ENCODE measurements around the gene NAPEPLD.
"Not testable (repeated sequence)": the region's sequence is repeated elsewhere in the genome, so short reads cannot be mapped to it uniquely, and the experiment has no call there.

The NAPEPLD gene

DNA sequence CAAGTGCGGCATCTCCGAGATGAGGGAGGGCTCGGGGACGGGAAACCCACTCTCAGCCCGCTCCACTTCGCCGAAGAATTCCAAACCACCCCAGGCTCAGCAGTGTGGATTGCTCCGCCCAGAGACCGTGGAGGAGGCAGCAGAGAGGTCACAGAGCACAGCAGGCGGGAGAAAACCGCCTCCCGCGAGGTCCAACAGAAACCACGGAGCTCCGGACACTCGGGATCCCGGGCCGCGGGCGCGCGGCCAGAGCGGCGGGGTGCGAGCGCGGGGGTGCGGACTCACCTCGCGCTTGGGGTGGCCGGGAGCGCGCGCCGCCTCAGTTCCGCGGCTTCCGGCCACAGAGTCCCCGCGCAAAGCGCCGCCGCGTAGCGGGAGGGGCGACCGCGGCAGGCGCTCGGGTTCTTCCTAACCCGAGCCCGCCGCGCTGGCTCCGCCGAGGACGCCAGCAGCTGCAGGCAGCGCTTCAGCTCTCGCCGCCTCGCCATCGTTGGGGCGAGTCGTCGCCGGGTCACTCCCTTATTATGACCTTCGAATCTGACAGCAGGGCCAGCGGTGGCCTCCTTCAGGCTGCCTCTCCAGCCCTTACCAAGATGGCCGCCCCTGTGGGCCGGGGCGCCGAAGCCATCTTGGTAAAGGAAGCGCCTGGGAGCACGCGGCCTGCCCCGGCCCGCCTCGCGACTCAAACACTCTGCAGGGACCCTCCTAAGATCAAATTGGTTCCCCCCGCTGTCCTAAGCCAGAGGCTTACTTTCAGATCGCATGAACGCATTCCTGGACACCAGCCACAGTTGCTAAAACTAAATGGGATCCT is at the start of gene NAPEPLD:
TSS of gene NAPEPLD (minus strand) at position 106 of the 814 bp plus-strand sequence. CDS start 20,323 bp downstream, outside the sequence.
- peak; percentile 80 for DNase-seq

DNA sequence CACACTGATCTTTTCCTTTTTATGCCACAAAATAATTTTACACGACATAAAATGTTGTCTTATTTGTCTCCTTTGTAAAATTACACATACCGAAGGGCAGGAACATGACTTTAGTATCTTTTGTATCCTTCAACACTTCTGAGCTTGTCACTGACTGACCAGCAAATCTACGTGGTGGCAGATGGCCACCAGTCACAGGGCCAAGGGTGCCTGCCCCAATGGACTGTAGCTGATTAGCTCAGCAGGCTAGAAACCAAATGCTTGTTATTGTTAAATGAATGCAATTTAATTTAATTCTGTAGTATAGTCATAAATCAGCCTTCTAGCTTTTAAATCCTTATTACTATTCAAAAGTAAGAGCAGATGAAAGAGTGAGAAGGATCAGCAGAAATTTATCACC is 49.2 kb upstream of the NAPEPLD start:
- not testable (repeated sequence) for DNase-seq

DNA sequence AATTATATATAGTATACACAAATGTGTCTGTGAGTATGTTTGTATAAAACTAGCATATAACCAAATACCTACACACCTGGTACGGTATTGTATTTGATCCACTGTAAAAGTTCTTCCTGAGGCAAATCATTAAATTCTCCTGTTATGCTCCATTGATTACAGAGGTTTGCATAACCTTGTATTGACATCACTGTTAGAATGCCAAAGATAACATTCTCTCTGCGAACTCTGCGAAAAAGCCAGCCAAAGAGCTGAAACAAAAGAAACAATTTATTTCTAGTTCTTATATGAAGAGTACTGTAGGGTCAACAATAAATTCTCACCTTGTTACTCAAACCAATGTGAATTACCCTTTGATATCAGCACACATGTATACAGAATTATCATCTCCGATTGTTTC is 46.5 kb upstream of the NAPEPLD start:
- not testable (repeated sequence) for DNase-seq

DNA sequence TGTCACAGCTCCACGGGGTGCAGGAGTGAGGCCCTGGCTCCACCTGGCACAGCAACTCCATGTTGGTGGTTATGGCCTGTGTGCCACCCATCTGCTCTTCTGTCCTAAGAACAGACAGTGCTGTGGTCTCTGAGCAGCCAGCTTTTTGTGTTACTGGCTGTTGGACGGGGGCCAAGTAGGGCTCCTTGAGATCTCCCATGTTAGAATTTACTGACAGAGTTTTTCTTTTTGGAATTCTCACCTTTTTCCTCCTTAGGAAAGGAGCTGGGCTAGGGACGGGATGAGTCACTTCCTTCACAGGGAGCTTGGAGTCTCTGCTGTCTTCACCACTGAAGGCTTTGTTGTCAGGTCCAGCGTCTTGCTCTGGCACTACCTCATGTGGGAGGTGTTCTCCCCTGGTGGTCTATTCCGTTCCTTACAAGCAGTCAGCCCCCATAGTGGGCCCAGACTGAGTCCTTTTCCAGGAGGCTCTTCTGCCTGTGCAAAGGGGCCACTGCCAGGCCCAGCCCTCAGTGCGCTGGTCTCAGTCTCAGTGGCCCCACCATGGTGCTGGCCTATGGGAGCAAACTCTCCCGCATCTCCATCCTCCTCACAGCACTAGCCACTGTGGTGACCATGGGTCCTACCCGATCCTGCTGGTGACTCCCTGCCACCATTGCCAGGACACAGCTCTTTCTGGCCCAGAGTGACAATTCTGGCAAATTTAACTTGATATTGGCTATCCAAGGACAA is 23.7 kb upstream of the NAPEPLD start:
- DNase-seq: not testable (repeated sequence)

- DNase-seq: not testable (repeated sequence)
Observed at GRCh38 chr7:103171695-103172414, 23.0 kb upstream of the NAPEPLD start.

DNA sequence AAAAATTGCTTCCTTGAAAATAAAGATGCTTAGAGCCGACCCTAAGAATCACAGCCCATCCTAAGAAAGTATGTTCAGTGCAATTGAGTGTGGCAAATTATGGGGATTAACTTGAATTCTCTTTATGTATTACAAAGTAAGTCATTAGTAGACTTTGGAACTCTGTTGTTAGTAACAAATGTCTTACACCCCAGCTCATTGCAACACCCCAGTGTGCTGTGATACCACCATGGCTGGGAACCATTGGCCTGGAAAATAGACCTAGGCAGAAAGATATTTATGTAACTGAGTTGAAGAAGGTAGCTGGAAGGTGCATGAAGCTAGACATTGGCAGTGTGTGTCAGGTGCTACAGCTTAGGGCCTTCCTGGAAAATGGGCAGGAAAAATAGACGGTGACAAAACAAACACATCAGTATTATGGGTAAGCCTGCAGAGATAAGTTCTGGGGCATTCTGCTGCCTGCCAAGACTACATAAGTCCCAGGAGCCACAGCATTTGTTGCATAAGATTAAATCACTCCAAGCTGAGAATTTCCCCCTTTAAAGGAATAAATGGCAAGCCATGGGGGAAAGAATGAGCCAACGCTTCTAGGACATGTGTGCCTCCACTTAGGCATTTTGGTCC is 18.1 kb upstream of the NAPEPLD start:
- DNase-seq: not testable (repeated sequence)

GRCh38 chr7:103163087-103163825 is 14.4 kb upstream of the NAPEPLD start:
- not testable (repeated sequence) for DNase-seq

GRCh38 chr7:103162641-103163040 is 13.7 kb upstream of the NAPEPLD start:
- not testable (repeated sequence) for DNase-seq

DNA sequence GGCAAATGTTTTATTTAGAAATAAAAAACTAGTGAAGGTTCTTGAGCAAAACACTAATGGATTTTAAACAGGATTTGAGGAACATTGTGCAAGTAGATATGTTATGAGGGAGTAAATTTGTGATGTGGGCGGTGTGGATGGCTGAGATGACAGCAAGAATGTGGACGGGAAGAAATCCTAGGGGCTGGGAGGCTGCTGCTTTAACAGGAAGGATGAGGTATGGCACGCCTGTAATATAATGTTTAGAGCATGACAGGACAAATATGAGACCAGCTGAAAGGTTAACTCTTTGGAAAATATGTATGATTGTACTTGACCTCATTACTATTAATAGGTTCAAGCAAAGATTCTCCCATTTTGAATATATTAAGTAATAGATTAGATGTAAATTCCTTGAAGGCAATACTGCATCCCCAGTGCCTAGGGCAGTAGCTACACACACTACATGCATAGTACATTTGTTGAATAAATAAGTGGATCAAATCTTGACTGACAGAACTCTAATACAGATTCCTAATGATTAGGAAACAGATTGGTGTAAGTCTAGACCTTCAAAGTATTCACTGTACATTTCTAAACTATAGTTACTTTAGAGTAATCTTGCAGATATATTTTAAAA is 13.2 kb upstream of the NAPEPLD start:
- DNase-seq: not testable (repeated sequence)

GRCh38 chr7:103159072-103159471 is 10.2 kb upstream of the NAPEPLD start:
- DNase-seq: not testable (repeated sequence)

- peak; percentile 54 for DNase-seq
Observed at GRCh38 chr7:103155331-103156024, 6.6 kb upstream of the NAPEPLD start.

DNA sequence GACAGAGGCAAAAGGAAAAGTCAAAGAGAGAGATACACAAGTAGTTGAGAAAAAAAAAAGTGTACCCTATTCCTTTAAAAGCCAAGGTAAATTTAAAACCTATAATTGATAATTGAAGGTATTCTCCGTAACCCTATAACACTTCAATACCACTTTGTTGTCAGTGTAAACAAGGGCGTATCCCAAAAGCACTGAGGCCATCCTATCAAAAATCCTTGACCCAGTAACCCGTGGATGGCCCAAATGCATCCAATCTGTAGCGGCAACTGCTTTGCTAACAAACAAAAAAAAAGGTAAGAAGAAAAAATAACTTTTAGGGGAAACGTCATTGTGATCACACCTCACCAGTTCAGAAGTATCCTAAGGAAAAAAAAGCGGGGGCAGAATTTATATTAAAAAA is 5.1 kb upstream of the NAPEPLD start:
- no peak for DNase-seq

DNA sequence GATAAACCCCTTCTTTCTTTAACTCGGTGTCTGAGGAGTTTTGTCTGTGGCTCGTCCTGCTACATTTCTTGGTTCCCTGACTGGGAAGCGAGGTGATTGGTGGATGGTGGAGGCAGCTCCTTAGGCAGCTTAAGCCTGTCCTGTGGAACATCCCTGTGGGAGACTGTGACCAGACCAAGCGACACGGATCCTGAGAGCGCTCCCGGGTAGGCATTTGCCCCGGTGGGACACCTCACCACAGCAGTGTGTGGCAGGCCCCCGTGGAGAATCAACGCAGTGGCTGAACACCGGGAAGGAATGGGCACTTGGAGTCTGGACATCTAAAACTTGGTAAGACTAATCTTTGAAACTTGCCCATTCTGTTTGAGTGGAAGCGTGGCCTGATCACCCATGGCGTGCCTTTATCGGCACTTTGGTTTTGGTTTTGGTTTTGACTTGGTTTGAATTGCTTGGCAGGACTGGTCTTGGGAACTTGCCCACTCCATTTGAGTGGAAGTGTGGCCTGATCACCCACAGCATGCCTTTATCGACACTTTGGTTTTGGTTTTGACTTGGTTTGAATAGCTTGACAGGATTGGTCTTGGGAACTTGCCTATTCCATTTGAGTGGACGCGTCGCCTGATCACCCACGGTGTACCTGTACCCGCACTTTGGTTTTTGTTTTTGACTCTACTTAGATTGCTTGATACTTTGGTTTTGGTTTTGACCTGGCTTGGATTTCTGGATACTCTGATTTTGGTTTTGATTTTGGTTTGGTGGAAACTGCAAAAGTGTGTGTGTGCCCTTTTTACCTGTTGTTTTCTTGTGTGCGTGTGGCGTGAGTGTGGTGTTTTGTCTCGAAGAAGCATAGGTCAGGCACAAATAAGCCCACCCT is 4.1 kb upstream of the NAPEPLD start:
- not testable (repeated sequence) for DNase-seq

GRCh38 chr7:103151993-103152676 is 3.2 kb upstream of the NAPEPLD start:
- not testable (repeated sequence) for DNase-seq

DNA sequence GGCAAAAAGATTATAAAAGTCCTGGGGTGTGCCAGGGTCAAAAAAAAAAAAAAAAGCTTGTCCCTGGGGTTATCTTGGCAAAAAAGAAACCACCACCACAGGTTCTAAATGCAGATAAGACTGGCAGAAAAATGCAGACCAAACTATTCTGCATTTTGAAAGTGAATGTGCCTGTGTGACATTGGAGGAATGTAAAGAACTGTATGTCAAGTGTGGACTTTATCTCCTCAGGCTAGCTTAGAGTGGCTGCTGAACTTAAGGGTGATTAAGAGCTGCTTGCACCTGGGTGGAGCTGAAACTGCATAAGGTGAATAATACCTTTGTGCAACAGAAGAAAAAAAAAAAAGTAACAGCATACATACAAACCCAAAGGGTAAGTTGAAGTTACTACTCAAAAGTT is 1.3 kb upstream of the NAPEPLD start:
- no peak for DNase-seq

DNA sequence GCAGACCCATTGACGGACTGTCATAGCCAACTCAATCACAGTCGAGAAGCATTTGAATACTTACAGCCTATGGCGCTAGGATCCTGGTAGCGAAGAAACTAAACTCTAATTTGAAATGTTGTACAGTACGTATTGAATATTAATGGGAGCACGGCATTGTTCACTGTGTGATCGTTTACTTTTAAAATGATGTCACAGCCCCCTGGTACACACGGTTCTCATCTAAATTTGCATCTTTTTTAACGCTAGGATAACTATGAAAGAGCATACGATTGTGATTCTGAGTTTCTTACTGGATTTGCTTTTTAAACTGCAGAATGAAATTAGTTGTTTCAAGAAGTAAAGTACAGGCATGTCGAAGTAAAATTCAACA is 895 bp upstream of the NAPEPLD start:
- no peak for DNase-seq

DNA sequence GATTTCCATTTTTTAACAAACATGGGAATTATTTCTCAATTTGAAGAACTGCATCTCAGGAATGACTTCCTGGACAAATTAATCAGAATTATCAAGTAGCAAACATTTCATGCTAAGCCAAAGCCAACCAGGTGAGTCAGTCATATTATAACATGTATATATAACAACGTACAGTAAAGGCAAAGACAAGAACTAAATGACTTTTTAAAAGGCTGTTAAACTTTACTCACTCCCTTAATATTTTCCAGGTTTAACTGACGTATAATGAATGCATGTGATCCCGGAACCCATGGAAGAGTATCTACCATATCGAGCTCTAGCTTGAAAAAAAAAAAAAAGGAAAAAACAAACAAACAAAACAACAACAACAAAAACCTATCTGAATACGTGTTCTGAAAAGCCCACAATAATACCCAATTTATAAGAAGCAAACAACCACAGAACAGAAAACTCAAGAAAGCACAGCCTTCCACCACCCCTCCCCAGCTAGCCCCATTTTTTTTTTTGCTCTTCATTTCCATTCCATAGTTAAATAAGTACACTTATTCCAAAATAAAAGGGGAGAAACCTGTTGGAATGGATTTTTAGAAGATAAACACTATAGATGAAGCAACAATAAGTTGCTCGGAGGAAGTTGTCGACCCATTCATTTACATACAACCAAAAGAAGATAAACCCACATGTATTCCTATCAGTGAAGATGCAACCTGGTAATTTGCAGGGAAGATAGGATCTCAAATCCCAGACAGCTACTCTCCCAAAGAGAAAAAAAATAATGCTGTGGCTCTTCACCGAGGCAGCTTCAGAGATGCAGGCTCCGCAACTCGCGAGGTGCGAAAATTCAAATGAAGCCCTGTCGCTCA is 537 bp downstream of the NAPEPLD start:
- DNase-seq: no peak

DNA sequence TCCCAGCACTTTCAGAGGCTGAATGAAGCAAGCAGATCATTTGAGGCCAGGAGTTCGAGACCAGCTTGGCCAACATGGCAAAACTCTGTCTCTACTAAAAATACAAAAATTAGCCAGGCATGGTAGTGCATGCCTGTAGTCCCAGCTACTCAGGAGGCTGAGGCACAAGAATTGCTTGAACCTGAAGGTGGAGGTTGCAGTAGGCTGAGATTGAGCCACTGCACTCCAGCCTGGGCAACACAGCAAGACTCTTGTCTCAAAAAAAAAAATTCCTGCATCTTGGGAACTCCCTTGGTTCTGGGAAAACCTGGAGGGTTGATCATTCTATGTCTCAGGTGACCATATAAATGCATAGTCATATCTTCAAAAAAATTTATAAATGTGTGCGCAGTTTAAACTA is 4.1 kb downstream of the NAPEPLD start:
- DNase-seq: not testable (repeated sequence)

Measured in CD4-positive, alpha-beta T cell treated with Interleukin-21 for 1 hour (primary cell).